Activated naive CD8-positive, alpha-beta T cell treated with anti-CD3 and anti-CD28 coated beads for 36 hours (primary cell): ENCODE data around the gene C9orf85. TPM values are rescaled to one million over a fixed set of nuclear protein-coding genes. Genes with fewer than 3 reads are reported as not detected.
A peak's percentile ranks its signal among the peaks of the same experiment; 100 is the strongest.
"Not testable (repeated sequence)": the region's sequence is repeated elsewhere in the genome, so short reads cannot be mapped to it uniquely, and the experiment has no call there.

Experiments
- DNase-seq: peaks from one replicate; pipeline ENCODE4 v3.0.0; 2021
- H3K27ac Mint-ChIP-seq: one replicate; pipeline ENCODE4 v1.8.0; 2022; ENCODE audit warnings: mild to moderate bottlenecking, moderate library complexity, mixed read lengths
- H3K27me3 Mint-ChIP-seq: one replicate; pipeline ENCODE4 v1.8.0; 2022; ENCODE audit warnings: mild to moderate bottlenecking, mixed read lengths
- H3K36me3 Mint-ChIP-seq: one replicate; pipeline ENCODE4 v1.8.0; 2021; ENCODE audit warnings: mild to moderate bottlenecking, mixed read lengths
- H3K4me1 Mint-ChIP-seq: one replicate; pipeline ENCODE4 v1.8.0; 2021; ENCODE audit warnings: mixed read lengths
- H3K4me3 Mint-ChIP-seq: one replicate; pipeline ENCODE4 v1.8.0; 2022; ENCODE audit warnings: mild to moderate bottlenecking, moderate library complexity, mixed read lengths
- H3K9me3 Mint-ChIP-seq: one replicate; pipeline ENCODE4 v1.8.0; 2022; ENCODE audit warnings: mixed read lengths
- total RNA-seq, 2 experiments: library from RNA; stranded (reverse); gene quantifications; one replicate each; pipeline ENCODE4 v1.2.3, GENCODE V29; 2021

Gene C9orf85
- total RNA-seq, 2 experiments from 2014 or later: 13.1 to 13.2 TPM

DNA sequence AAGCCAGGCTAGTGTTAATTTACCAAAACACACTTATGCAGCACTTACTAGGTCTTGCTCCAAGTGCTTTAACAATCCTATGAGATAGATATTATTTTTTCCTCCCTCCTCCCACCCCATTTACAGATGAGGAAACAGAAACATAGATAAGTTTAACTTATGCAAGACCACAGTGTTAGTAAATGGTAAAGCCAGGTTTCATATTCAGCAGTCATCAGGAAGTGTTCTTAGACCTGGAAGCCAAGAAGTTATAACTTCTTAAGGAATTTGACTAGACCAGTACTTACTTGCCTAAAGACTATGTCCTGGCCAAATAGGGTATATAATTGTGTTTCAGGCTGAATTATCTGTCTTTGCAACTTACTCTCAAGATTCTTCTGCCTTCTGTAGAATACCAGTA, 16.3 kb upstream of the C9orf85 start:
- no peaks in the 10 kb centered on the region for H3K9me3 Mint-ChIP-seq
- H3K27me3 Mint-ChIP-seq: no peaks in the 10 kb centered on the region
- peak overlapping the region; percentile 46 for H3K27ac Mint-ChIP-seq
- H3K36me3 Mint-ChIP-seq: peaks cover 7% of the 10 kb centered on the region
- H3K4me1 Mint-ChIP-seq: peaks cover 54% of the 10 kb centered on the region
- H3K4me3 Mint-ChIP-seq: no peak overlapping the region
- no peak for DNase-seq

DNA sequence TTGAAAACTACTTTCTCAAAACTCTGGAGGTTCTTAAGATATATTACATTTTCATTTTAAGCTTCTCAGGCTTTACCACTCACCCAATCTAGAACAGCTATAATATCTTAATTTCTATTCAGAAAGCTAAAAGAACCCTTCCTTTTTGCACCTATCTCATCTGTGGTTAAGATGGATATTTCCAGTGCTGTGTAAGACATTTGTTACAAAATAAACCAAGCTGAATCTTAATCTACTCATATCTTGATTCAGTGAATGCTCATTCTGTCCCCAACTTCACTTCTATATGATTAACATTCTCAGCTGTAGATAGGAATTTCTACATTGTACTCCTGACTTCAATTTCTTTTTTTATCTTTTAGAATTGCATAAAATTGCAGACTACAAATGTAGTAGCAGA, 15.5 kb upstream of the C9orf85 start:
- H3K36me3 Mint-ChIP-seq: peaks cover 7% of the 10 kb centered on the region
- no peak overlapping the region for H3K4me3 Mint-ChIP-seq
- no peak for DNase-seq
- no peaks in the 10 kb centered on the region for H3K27me3 Mint-ChIP-seq
- H3K4me1 Mint-ChIP-seq: peaks cover 57% of the 10 kb centered on the region
- H3K27ac Mint-ChIP-seq: no peak overlapping the region
- no peaks in the 10 kb centered on the region for H3K9me3 Mint-ChIP-seq

DNA sequence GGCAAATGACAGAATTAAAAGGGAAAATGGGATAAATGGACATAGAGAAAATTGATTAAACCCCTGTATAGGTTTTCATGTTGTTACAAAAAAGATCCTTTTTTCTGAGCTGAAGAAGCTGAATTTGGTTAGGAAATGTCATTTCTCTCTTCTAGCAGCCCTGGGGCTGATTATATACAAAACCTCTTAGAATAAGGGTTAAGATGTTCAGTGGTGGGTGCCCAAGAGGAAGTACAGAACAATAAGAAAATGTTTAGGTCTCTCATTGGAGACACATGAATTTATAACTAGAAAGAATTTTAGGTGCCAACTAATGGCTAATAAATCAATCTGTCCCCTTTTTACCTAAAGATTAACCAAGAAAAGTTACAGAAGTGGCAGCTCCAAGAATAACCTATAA, 14.7 kb upstream of the C9orf85 start:
- no peak for DNase-seq
- peak overlapping the region; percentile 79 for H3K27ac Mint-ChIP-seq
- no peak overlapping the region for H3K4me3 Mint-ChIP-seq
- H3K9me3 Mint-ChIP-seq: no peaks in the 10 kb centered on the region
- H3K4me1 Mint-ChIP-seq: peaks cover 61% of the 10 kb centered on the region
- H3K36me3 Mint-ChIP-seq: peaks cover 7% of the 10 kb centered on the region
- no peaks in the 10 kb centered on the region for H3K27me3 Mint-ChIP-seq

DNA sequence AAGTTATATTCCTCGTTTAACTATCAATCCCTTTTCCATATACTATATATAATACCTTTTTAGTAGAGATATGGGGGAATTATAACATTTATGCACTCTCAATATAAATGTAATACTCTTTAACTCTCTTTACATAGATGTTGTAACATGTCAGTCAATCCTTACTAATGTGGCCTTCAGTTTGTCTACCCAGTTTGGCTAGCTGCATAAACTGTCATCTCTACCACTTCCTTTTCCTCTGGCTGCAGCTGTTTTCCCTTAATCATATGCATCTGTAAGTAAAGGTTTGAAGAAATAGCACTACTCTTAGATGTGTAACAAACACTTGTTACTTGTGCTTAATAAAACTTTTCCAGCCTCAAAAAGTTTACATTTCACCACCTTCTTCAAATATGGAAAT, 13.9 kb upstream of the C9orf85 start:
- peaks cover 69% of the 10 kb centered on the region for H3K4me1 Mint-ChIP-seq
- no peak overlapping the region for H3K27ac Mint-ChIP-seq
- H3K4me3 Mint-ChIP-seq: no peak overlapping the region
- no peak for DNase-seq
- peaks cover 7% of the 10 kb centered on the region for H3K36me3 Mint-ChIP-seq
- no peaks in the 10 kb centered on the region for H3K9me3 Mint-ChIP-seq
- no peaks in the 10 kb centered on the region for H3K27me3 Mint-ChIP-seq

DNA sequence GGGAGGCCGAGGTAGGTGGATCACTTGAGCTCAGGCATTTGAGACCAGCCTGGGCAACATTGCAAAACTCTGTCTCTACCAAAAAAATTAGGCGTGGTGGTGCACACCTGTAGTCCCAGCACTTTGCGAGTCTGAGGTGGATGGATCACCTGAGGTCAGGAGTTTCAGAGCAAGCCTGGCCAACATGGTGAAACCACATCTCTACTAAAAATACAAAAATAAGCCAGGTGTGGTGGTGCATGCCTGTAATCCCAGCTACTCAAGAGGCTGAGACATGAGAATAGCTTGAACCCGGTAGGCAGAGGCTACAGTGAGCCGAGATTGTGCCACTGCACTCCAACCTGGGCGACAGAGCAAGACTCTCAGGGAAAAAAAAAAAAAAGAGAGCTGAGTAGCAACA, 12.7 kb upstream of the C9orf85 start:
- not testable (repeated sequence) for H3K4me3 Mint-ChIP-seq, H3K27ac Mint-ChIP-seq, H3K36me3 Mint-ChIP-seq, DNase-seq, H3K27me3 Mint-ChIP-seq, H3K9me3 Mint-ChIP-seq
- H3K4me1 Mint-ChIP-seq: peaks cover 70% of the 10 kb centered on the region

DNA sequence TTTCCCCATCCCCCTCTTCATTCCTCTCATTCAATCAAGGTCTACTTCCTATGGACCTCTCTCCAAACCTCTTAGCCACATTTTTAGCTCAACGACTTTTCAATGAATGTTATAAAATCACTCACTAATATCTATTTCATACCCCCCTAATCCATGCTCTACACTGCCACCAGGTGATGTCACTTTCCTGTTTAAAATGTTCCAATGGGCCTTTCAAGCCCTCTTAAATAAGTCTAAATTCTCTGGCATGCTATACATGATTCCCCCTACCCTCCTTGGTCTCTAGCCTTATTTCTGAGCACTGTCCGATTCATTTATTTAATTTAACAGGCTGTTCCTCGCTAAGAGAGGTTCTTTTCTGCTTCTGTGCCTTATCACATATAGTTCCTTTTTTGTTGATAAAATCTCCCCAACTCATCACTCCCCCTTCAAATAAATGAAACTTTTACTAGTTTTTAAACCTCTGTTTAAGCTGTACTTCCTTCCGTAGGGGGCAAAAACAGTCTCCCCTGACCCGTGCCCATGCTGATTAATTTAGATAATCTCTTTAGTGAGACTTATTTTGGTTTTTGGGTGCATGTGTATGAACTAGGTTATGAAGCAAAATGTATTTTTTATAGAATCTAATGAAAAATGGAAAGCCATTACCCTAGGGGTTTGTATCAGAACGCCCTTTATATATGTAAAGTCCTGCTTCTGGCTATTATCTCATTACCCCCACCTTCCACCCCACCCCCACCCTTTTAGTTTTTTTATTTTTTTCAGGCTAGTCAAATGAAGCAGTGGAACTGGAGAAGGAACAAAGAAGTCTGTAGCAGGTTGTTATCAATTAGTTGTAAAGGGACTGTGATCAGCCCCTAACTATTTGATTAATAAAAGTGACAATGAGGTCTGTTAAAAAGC, 9.5 kb upstream of the C9orf85 start:
- no peak for DNase-seq
- Mint-ChIP-seq H3K4me3 (no peak overlapping the region), H3K27ac (peak overlapping the region; percentile 26), H3K27me3 (no peaks in the 10 kb centered on the region), H3K9me3 (no peaks in the 10 kb centered on the region), H3K36me3 (peaks cover 10% of the 10 kb centered on the region), H3K4me1 (peaks cover 50% of the 10 kb centered on the region)

DNA sequence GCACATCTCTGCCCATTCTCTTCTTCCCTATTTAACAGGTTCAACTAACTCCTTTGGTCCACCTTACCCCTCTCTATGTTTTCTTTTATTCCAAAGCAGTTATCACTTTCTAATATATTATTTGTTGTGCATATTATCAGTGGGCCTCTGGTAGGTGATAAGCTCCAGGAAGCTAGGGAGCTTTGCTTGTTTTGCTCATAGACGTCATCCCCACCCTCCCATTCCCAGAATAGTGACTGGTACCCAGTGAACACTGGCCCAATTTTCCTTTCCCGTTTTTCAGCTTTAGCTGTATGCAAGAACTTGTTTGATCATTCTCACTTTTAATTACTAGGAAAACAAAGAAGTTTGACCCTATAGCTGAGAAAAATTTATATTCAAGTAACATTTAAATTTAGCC, 7.4 kb upstream of the C9orf85 start:
- H3K9me3 Mint-ChIP-seq: no peaks in the 10 kb centered on the region
- H3K27me3 Mint-ChIP-seq: no peaks in the 10 kb centered on the region
- no peak overlapping the region for H3K27ac Mint-ChIP-seq
- no peak overlapping the region for H3K4me3 Mint-ChIP-seq
- DNase-seq: no peak
- peaks cover 47% of the 10 kb centered on the region for H3K4me1 Mint-ChIP-seq
- peaks cover 7% of the 10 kb centered on the region for H3K36me3 Mint-ChIP-seq

DNA sequence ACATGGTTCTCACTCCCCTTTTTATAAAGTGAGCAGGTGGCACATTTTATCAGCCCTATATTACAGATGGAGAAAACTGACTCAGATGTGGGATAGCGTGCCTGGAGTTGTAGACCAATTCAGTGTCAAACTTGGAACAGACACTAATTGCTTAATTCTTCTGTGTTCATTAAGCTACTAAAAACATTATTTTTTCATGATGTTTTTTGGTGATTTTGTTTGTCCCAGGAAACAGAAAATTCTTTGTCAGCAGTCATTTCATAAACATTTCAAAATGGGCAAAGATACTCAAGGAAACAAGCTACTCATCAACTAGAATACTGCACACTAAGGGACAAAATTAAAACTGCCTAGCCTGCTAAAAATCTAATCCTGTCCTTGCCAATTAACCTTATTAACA, 2.6 kb upstream of the C9orf85 start:
- H3K27me3 Mint-ChIP-seq: no peaks in the 10 kb centered on the region
- DNase-seq: no peak
- H3K27ac Mint-ChIP-seq: no peak overlapping the region
- peak overlapping the region; percentile 96 for H3K4me3 Mint-ChIP-seq
- peaks cover 12% of the 10 kb centered on the region for H3K36me3 Mint-ChIP-seq
- peaks cover 37% of the 10 kb centered on the region for H3K4me1 Mint-ChIP-seq
- H3K9me3 Mint-ChIP-seq: no peaks in the 10 kb centered on the region

DNA sequence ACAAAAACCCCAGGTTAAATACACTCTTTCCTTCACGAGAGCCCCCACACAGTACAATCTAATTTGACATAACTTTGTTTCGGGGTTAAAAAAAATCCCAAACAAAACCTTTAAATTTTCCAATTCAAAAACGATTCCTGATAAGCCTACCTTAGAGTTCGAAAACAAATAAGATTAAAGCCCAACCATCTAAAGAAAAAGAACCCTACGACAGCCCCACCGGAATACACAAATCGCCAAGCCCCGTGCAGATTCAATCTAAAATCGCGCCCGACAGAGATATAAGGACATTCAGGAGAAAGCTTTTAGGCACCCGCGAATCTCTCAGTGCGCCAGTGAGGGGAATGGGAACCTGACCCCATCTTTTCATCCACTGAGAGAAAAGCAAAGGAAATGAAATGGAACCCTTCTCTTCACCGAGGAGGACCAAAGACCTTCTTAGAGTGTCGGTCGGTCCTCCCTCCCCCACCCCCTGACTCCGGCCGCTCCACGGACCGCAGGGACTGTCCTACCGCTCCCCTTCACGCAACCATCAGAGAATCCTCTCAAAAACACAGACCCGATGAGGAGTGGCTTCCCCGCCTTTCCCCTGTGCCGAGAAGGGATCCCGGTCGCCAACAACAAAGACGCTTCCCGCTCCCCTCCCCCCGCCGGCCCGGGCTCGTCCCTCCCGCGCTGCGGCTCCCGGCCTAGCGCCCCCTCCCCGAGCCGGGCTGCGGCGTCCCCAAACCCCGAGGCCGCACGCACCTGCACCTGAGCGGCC, 1.4 kb upstream of the C9orf85 start:
- peak overlapping the region; percentile 96 for H3K4me3 Mint-ChIP-seq
- peak overlapping the region; percentile 81 for H3K27ac Mint-ChIP-seq
- no peaks in the 10 kb centered on the region for H3K9me3 Mint-ChIP-seq
- H3K27me3 Mint-ChIP-seq: no peaks in the 10 kb centered on the region
- peaks cover 12% of the 10 kb centered on the region for H3K36me3 Mint-ChIP-seq
- peak; percentile 51 for DNase-seq
- H3K4me1 Mint-ChIP-seq: peaks cover 42% of the 10 kb centered on the region

DNA sequence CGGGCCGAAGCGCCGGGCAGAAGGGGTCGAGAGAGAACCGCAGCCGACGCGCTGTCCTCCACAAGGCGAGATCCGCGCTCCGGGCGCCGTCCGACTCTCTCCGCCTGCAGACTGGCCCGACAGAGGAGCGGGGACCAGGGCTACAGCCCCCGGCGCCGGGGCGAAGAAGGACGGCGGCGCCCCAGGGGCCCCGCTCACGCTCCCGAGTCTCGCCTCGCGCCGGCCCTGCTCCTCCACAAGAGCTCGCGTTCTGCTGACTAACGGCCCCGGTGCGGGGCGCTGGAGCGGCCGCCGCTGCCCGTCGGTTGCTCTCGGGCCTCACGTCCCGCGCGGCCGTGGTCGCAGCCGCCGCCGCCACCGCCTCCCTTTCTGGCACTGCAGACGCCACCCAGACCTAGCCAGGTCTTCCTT, 784 bp upstream of the C9orf85 start:
- peaks cover 46% of the 10 kb centered on the region for H3K4me1 Mint-ChIP-seq
- DNase-seq: no peak
- peak overlapping the region; percentile 96 for H3K27ac Mint-ChIP-seq
- H3K9me3 Mint-ChIP-seq: no peaks in the 10 kb centered on the region
- peaks cover 12% of the 10 kb centered on the region for H3K36me3 Mint-ChIP-seq
- H3K4me3 Mint-ChIP-seq: peak overlapping the region; percentile 96
- H3K27me3 Mint-ChIP-seq: no peaks in the 10 kb centered on the region

DNA sequence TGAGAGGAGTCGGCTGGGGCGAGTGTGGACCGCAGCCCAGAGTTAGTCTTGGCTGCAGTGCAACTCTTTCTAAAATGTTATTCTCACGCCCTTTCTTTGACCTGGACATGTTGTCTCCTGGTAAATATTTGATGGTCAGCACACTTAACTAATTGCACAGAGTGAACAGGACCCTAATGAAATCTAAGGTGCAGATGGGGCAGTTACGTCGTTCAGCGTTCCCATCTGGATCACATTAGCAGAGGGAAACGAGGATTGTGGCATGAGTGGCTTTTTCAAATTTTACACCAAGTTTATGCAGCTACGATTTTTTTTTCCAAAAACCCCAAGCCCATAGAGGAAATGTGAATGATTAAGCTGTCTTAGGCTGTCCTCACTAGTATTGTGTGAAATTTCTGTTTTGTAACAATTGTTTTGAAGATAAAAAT, 483 bp downstream of the C9orf85 start:
- Mint-ChIP-seq H3K4me3 (peak overlapping the region; percentile 96), H3K9me3 (no peaks in the 10 kb centered on the region), H3K27me3 (no peaks in the 10 kb centered on the region), H3K27ac (peak overlapping the region; percentile 96), H3K36me3 (peaks cover 5% of the 10 kb centered on the region), H3K4me1 (peaks cover 52% of the 10 kb centered on the region)
- no peak for DNase-seq

DNA sequence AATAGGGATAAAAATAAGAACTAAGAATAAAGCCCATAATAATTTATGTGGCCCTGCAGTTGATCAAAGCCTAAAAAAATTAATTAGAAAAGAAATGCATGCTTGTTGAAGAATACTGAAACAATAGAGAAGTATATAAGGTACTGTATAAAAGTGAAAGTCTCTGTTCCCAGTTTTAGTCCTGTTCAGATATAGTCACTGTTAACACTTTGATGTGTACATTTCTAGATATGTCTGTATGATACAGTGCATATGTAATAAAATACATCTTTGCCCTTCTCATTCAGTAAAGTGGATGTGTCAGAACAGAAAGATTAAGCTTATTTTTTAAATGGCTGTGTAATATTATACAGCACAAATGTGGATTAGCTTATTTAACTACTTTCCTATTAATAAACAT, 4.1 kb downstream of the C9orf85 start:
- no peak overlapping the region for H3K27ac Mint-ChIP-seq
- peaks cover 16% of the 10 kb centered on the region for H3K36me3 Mint-ChIP-seq
- no peak overlapping the region for H3K4me3 Mint-ChIP-seq
- H3K9me3 Mint-ChIP-seq: no peaks in the 10 kb centered on the region
- H3K4me1 Mint-ChIP-seq: peaks cover 44% of the 10 kb centered on the region
- H3K27me3 Mint-ChIP-seq: no peaks in the 10 kb centered on the region
- DNase-seq: no peak

DNA sequence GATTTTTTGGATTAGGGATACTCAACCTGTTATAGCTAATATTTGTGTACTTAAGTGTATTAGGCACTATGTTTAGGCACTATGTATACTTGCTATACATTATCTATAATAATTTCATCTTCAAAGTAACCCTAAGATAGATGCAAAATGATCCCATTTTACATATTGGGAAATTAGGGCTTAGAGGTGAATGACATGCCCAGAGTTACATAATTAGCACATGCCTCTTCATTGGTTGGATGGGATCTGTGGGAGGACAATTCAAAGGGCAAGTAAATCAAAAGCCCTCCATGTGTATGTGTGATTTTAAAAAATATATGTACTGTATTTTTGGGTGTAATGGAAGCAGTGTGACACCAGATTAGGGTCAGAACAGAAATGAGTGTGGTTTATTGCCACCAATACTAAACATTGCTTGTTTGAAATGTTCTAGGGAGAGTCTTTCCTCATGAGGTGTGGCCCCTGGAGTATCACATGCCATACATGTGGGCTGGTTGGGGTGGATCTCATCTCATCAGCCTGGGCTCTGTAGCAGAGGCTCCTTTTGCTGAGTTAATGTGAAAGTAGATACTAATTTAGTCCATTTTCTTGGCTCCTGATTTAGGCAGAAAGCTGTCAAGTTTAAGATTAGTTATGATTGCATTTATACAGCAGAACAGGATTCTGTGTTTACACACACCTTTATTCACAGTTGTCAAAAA, 5.5 kb downstream of the C9orf85 start:
- H3K9me3 Mint-ChIP-seq: no peaks in the 10 kb centered on the region
- H3K27ac Mint-ChIP-seq: no peak overlapping the region
- peaks cover 48% of the 10 kb centered on the region for H3K4me1 Mint-ChIP-seq
- no peak for DNase-seq
- H3K27me3 Mint-ChIP-seq: no peaks in the 10 kb centered on the region
- H3K36me3 Mint-ChIP-seq: peaks cover 15% of the 10 kb centered on the region
- H3K4me3 Mint-ChIP-seq: no peak overlapping the region

DNA sequence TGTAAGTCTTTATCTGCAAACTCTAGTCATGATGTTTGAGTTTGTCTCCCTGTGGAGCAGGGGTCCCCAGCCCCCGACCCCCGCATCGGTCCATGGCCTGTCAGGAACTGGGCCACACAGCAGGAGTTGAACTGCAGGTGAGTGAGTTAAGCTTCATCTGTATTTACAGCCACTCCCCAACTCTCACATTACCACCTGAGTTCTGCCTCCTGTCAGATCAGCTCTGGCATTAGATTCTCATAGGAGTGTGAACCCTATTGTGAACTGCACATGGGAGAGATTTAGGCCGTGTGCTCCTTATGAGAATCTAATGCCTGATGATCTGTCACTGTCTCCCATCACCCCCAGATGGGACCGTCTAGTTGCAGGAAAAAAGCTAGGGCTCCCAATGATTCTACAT, 7.0 kb downstream of the C9orf85 start:
- Mint-ChIP-seq H3K4me1 (peaks cover 43% of the 10 kb centered on the region), H3K4me3 (no peak overlapping the region), H3K36me3 (peaks cover 20% of the 10 kb centered on the region), H3K9me3 (no peaks in the 10 kb centered on the region), H3K27me3 (no peaks in the 10 kb centered on the region), H3K27ac (no peak overlapping the region)
- DNase-seq: no peak
